Melanocyte of skin (primary cell): ENCODE measurements around the gene ZFYVE9. TPM values are rescaled to one million over a fixed set of nuclear protein-coding genes. Genes with fewer than 3 reads are reported as not detected.

Experiments used
- total RNA-seq, 2 donors: library from RNA; depleted of rRNA; stranded (reverse); fragments of >200 nt; gene quantifications; 2 replicates each; pipeline ENCODE4 v1.2.3, GENCODE V29; 2012

ZFYVE9 gene
- 10 to 100 TPM; 20.3 to 22.7 TPM for total RNA-seq

GRCh38 chr1:52141513-52142219 lies at the start of gene ZFYVE9:
Gene ZFYVE9, plus strand, starts transcription at chr1:52142089. Its CDS starts 91,118 bp downstream, at chr1:52233207.

GRCh38 chr1:52365746-52366516 lies 224.0 kb downstream of the ZFYVE9 start, which contains the start of gene CC2D1B:
Gene CC2D1B, minus strand, starts transcription at chr1:52366205. Its CDS starts 1,585 bp downstream, at chr1:52364620.

Other genes with a start within 250 kb of the ZFYVE9 start
- gene RAB3B, start 151.4 kb upstream of the ZFYVE9 start, total RNA-seq: under 1 TPM; 0.33 to 0.34 TPM
- 10 to 100 TPM; 12.0 to 20.0 TPM for gene KTI12, start 108.3 kb upstream of the ZFYVE9 start, total RNA-seq
- 10 to 100 TPM; 34.8 to 36.3 TPM for gene TXNDC12, start 86.9 kb upstream of the ZFYVE9 start, total RNA-seq
- gene BTF3L4, start 85.8 kb upstream of the ZFYVE9 start, total RNA-seq: 10 to 100 TPM; 35.4 to 44.0 TPM
- 10 to 100 TPM; 42.0 to 50.6 TPM for gene CC2D1B, start 224.1 kb downstream of the ZFYVE9 start, total RNA-seq